ENCODE results near the gene SEC14L2.

SEC14L2 gene

GRCh38 chr22:30396871-30397655 is at the start of gene SEC14L2:
TSS of gene SEC14L2 (plus strand) at chr22:30397018. CDS start at chr22:30397117, 99 bp downstream.
- H3K27ac ChIP-seq: no peak within 1 kb of the TSS
- H3K4me3 ChIP-seq (ENCODE audit: low read depth in 1 of 2, low read length in 1 of 2): no peak within 1 kb of the TSS
- no peak for TF ChIP-seq CTCF (IDR thresholded peaks at IDR 0.05)
- H3K9me3 ChIP-seq: no peaks in the 10 kb centered on the region
- peaks cover 3 to 8% of the 10 kb centered on the region in 2 experiments for H3K4me1 ChIP-seq (ENCODE audit: control insufficient read depth in 1 of 2, insufficient read depth in 1 of 2, low read depth in 1 of 2, low read length in 1 of 2)
- no peaks in the 10 kb centered on the region for H3K36me3 ChIP-seq
- H3K27me3 ChIP-seq: peaks cover 60% of the 10 kb centered on the region

- Histone ChIP-seq H3K9me3 (peaks cover 6% of the 10 kb centered on the region), H3K36me3 (peaks cover 100% of the 10 kb centered on the region), H3K4me3 (ENCODE audit: low read depth in 1 of 2, low read length in 1 of 2) (no peak overlapping the region), H3K27me3 (no peaks in the 10 kb centered on the region), H3K4me1 (ENCODE audit: control insufficient read depth in 1 of 2, insufficient read depth in 1 of 2, low read depth in 1 of 2, low read length in 1 of 2) (no peaks in the 10 kb centered on the region), H3K27ac (no peak overlapping the region)
- TF ChIP-seq CTCF (IDR thresholded peaks at IDR 0.05): no peak
These were observed 49.4 kb upstream of the SEC14L2 start for GRCh38 chr22:30347255-30347892.

GRCh38 chr22:30348404-30348803 is 48.4 kb upstream of the SEC14L2 start:
- TF ChIP-seq CTCF (IDR thresholded peaks at IDR 0.05): no peak
- H3K27me3 ChIP-seq: no peaks in the 10 kb centered on the region
- H3K9me3 ChIP-seq: peaks cover 6% of the 10 kb centered on the region
- no peak overlapping the region for H3K27ac ChIP-seq
- H3K36me3 ChIP-seq: peaks cover 97% of the 10 kb centered on the region
- H3K4me1 ChIP-seq (ENCODE audit: control insufficient read depth in 1 of 2, insufficient read depth in 1 of 2, low read depth in 1 of 2, low read length in 1 of 2): no peaks in the 10 kb centered on the region
- no peak overlapping the region for H3K4me3 ChIP-seq (ENCODE audit: low read depth in 1 of 2, low read length in 1 of 2)

- no peak for TF ChIP-seq CTCF (IDR thresholded peaks at IDR 0.05)
- Histone ChIP-seq H3K4me3 (ENCODE audit: low read depth in 1 of 2, low read length in 1 of 2) (no peak overlapping the region), H3K27me3 (no peaks in the 10 kb centered on the region), H3K4me1 (ENCODE audit: control insufficient read depth in 1 of 2, insufficient read depth in 1 of 2, low read depth in 1 of 2, low read length in 1 of 2) (peaks cover 0 to 2% of the 10 kb centered on the region in 2 experiments), H3K9me3 (peaks cover 6% of the 10 kb centered on the region), H3K27ac (no peak overlapping the region), H3K36me3 (peaks cover 96% of the 10 kb centered on the region)
These were observed 48.0 kb upstream of the SEC14L2 start for GRCh38 chr22:30348809-30349208.

GRCh38 chr22:30351226-30351625 is 45.6 kb upstream of the SEC14L2 start:
- no peaks in the 10 kb centered on the region for H3K27me3 ChIP-seq
- peaks cover 20 to 26% of the 10 kb centered on the region in 2 experiments for H3K4me1 ChIP-seq (ENCODE audit: control insufficient read depth in 1 of 2, insufficient read depth in 1 of 2, low read depth in 1 of 2, low read length in 1 of 2)
- no peak for TF ChIP-seq CTCF (IDR thresholded peaks at IDR 0.05)
- no peak overlapping the region for H3K4me3 ChIP-seq (ENCODE audit: low read depth in 1 of 2, low read length in 1 of 2)
- H3K27ac ChIP-seq: no peak overlapping the region
- H3K9me3 ChIP-seq: peaks cover 6% of the 10 kb centered on the region
- H3K36me3 ChIP-seq: peaks cover 72% of the 10 kb centered on the region
